GM18505 (cell line): ENCODE measurements around the gene ANO6.
"Not testable (repeated sequence)": the region's sequence is repeated elsewhere in the genome, so short reads cannot be mapped to it uniquely, and the experiment has no call there.

Experiments used
- ATAC-seq: cut with Tn5 transposase; IDR thresholded peaks from one replicate; pipeline ENCODE4 v1.9.1; 2021; ENCODE audit not compliant: unreplicated experiment
- POLR2A ChIP-seq: IDR thresholded peaks from 4 replicates; pipeline ENCODE4 v1.6.1; 2011; ENCODE audit warnings: borderline replicate concordance; ENCODE audit not compliant: insufficient read depth, insufficient read length; ENCODE audit errors: extremely low read depth

ANO6 gene

GRCh38 chr12:45309836-45310626, 94.1 kb downstream of the ANO6 start:
- TF ChIP-seq POLR2A = no peak
- ATAC-seq = no peak

- TF ChIP-seq POLR2A = no peak
- no peak for ATAC-seq
These were observed 94.7 kb downstream of the ANO6 start for GRCh38 chr12:45310627-45310968.

GRCh38 chr12:45312012-45312411, 96.1 kb downstream of the ANO6 start:
- TF ChIP-seq POLR2A = no peak
- no peak for ATAC-seq

DNA sequence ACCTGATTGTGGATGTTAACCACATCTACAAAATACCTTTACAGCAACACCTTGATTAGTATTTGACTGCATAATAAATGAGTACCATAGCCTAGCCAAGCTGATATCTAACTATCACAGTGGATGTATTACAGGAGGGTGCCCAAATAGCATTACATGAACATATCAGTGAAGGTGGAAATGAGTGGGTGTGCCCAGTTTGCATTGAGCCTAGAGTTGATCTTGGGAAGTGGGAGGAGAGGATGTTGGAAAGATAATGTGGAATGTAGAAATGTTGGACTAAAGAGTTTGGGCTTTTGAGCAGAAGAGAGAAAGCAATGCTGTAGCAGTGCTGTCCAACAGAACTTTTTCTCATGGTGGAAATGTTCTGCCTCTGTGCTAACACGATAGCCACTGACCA, 98.9 kb downstream of the ANO6 start:
- no peak for TF ChIP-seq POLR2A
- ATAC-seq = no peak

DNA sequence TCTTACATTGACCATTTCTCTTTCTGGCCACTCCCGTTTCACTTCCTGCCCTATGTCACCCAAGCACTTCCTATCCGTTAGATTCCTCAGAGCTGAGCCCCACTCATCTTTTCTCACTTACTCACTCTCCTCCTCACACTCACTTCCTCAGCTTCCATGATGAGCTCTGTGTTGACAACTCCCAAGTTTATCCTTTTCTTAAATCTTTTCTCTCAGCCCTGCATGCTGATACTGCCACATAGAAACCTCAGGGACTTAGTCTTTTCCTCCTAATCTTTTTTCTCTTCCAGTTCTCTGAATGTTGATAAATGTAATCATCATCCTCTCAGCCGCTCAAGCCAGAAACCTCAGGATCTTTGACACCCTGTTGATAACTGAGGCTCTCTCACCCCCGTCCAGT, 99.6 kb downstream of the ANO6 start:
- TF ChIP-seq POLR2A = no peak
- ATAC-seq = no peak

GRCh38 chr12:45317261-45317660, 101.4 kb downstream of the ANO6 start:
- not testable (repeated sequence) for ATAC-seq

GRCh38 chr12:45322810-45323209, 106.9 kb downstream of the ANO6 start:
- ATAC-seq = no peak
- TF ChIP-seq POLR2A = no peak

DNA sequence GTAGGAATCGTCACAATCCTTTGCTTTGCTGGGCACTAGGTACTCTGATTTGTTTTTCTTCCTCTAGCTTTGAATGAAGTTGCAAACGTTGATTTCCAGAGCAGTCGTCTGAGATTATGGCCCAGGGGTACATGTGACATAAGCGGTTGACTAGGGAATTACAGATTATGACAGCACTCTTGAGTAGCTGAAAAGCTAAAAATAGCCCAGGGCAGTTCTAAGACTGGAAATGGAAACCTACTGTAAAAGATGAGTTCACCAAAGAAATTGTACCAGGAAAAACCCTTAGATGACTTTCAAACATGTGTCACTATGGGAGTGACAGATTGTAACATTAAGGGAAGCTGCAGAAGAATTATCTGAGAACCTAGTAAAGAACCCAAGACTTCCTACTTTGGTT, 108.5 kb downstream of the ANO6 start:
- ATAC-seq = no peak
- no peak for TF ChIP-seq POLR2A

DNA sequence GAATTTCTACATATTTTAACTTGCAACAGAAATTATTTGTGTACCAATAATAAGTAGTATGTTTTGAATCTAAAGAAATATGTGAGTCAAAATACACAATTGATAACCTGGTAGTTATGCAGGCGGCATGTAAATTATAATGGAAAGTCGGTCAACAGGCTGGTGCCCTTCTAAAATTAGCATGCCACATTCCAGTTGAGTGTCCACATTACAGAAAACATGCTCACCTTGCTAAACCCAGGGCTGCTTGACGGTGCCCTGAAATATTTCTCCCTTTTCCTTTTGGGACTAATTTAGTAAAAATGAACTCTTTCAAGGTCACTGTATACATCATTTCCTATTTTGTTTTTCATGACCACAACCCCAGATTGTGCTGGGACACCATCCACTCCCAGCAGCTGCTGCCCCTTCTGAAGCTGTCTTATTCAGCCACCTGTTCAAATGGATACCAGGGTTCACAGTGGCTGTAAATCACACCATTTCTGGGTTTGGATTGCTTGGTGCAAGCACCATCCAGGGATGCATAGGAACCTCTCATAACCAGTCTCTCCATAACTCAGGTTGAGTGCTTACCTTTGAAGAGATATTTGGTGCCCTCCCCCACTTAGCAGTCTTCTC, 110.6 kb downstream of the ANO6 start:
- no peak for TF ChIP-seq POLR2A
- no peak for ATAC-seq

- TF ChIP-seq POLR2A = no peak
- ATAC-seq = no peak
These were observed 112.0 kb downstream of the ANO6 start for GRCh38 chr12:45327823-45328383.

GRCh38 chr12:45329238-45329637, 113.3 kb downstream of the ANO6 start:
- no peak for ATAC-seq
- TF ChIP-seq POLR2A = no peak

DNA sequence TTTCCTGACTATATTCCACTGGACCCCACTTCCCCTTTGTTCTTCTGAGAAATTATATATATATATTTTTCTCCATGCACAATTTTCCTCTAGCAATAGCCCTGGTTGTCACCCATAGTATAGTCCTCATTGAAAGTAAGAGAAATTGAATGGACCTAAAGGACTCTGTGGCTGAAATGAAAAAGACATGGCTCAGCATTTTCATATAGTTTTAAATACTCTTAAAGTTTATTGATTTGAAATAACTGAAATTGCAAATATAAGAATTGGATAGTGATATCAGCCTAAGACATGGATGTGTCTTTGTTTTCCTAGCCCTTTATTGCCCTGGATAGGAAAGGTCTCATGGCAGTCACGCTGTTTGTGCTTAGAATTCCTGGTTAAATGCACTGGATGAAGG, 113.8 kb downstream of the ANO6 start:
- no peak for TF ChIP-seq POLR2A

DNA sequence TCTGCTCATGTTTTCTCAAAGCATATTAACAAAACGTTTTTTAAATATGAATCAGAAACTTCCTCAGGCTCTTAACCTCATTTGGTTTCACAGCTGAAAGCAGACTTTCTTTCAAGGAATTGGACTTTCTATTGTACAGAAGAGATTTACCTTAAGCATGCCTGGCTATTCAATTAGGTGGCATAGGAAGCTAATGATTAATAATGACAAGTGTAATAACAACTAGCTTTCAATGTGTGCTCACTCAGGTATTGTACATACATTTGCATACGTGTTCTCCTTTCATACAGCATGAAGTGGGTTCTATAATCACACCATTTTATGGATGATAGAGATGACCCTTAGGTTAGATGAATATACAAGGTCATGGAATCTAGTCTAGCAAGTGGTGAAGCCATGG, 115.7 kb downstream of the ANO6 start:
- no peak for ATAC-seq
- no peak for TF ChIP-seq POLR2A

More for the DNA sequence above, 113.8 kb downstream of the ANO6 start:
- no peak for ATAC-seq

- ATAC-seq = no peak
- TF ChIP-seq POLR2A = no peak
These were observed 118.5 kb downstream of the ANO6 start for GRCh38 chr12:45334396-45334795.
